Measurements from ENCODE around the gene RAMP1. TPM values are rescaled to one million over a fixed set of nuclear protein-coding genes. Genes with fewer than 3 reads are reported as not detected.

RAMP1 gene
- total and polyA plus RNA-seq, 2 experiments from 2014 or later, result 5.6 to 5.7 TPM

DNA sequence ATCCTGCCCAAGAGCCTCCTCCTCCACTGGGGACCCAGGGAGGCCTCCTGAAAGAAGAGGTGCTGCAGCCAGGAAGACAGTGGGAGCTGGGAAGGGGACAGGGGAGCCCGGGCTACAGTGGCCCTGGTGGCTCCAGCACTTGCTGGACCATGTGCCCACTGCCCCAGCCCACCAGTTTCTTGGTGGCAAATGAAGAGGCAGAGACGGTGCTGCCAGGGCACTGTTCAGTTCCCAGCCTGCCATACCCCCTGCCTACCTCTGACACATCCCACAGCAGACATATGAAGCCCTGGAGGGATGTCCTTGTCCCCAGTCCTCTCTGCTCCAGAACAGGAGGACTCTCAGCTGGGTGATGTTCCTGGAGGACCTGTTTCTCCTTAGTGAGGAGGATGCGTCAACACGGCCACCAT is 3.7 kb downstream of the RAMP1 start:
- Histone ChIP-seq H3K9me3 (ENCODE audit: low read depth) (no peaks in the 10 kb centered on the region), H3K4me1 (ENCODE audit: low read depth) (no peaks in the 10 kb centered on the region), H3K27ac (no peak overlapping the region), H3K27me3 (peaks cover 42% of the 10 kb centered on the region), H3K4me3 (no peak overlapping the region), H3K36me3 (no peaks in the 10 kb centered on the region)
- TF ChIP-seq, protein P1, sequence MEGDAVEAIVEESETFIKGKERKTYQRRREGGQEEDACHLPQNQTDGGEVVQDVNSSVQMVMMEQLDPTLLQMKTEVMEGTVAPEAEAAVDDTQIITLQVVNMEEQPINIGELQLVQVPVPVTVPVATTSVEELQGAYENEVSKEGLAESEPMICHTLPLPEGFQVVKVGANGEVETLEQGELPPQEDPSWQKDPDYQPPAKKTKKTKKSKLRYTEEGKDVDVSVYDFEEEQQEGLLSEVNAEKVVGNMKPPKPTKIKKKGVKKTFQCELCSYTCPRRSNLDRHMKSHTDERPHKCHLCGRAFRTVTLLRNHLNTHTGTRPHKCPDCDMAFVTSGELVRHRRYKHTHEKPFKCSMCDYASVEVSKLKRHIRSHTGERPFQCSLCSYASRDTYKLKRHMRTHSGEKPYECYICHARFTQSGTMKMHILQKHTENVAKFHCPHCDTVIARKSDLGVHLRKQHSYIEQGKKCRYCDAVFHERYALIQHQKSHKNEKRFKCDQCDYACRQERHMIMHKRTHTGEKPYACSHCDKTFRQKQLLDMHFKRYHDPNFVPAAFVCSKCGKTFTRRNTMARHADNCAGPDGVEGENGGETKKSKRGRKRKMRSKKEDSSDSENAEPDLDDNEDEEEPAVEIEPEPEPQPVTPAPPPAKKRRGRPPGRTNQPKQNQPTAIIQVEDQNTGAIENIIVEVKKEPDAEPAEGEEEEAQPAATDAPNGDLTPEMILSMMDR (IDR thresholded peaks at IDR 0.05; ENCODE audit: low read depth, low read length), result no peak
- DNase-seq (ENCODE audit: low read depth in 1 of 2, low spot score in 1 of 2), result no peak

DNA sequence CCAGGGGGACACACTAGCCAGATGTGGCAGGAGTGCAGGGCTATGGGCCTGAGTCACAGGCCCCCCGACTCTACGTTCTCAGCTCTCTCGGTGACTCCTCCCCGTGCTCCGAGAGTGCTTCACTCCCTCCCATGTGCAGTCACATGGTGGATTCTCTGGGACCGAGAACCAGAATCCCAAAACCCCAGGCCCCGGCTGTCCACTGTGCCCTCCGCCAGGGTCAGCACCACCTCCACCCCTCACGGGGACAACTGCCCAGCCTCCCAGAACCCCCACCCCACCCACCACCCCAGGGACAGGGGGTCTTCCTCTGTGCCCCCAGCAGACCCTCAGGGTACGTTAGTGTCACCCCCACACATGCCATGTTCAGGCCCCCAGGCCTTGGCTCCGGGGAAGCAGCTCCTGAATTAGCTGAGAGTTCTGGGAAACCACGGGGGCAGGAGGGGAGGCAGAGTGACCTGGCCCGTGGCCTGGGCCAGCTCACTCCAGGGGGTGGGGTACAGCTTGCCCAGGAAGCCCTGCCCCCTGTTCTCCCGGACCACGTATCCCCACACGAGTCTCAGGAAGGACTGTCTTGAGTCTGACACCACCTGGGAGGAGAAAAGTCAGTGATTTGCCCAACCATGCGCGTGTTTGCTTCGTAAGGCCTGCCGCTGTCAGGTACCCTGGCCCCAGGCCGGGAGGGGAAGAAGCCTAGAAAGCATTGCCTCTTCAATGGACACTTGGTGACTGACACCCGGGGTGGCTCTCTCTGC is 4.4 kb downstream of the RAMP1 start:
- peaks cover 38% of the 10 kb centered on the region for H3K27me3 ChIP-seq
- H3K4me3 ChIP-seq, result no peak overlapping the region

DNA sequence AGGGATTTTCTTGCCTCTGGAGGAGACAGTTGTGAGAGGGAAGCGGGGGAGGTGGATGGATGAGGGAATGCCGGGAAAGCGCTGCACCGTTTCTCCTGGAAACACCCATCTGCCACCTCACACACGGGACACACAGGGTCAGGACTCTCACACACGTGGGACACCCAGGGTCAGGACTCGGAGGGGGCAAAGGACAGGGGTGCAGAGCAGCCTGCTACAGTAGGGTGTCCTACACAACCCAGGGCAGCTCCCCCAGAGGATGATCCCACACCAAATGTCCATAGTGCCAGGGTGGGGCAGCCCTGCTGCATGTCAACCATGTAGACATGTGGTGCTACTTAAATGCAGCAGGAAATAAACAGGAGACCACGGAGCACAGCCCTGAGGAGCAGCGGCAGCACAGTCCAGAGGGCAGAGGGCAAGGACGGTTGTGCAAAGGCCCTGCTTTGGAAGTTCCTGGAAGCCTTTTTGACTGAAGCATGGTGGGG is 5.1 kb downstream of the RAMP1 start:
- no peak for DNase-seq (ENCODE audit: low read depth in 1 of 2, low spot score in 1 of 2)
- H3K36me3 ChIP-seq, result no peaks in the 10 kb centered on the region
- no peak overlapping the region for H3K27ac ChIP-seq
- no peak overlapping the region for H3K4me3 ChIP-seq
- H3K27me3 ChIP-seq, result peaks cover 31% of the 10 kb centered on the region
- no peaks in the 10 kb centered on the region for H3K4me1 ChIP-seq (ENCODE audit: low read depth)
- TF ChIP-seq, protein P1 (IDR thresholded peaks at IDR 0.05; ENCODE audit: low read depth, low read length), result no peak
- no peaks in the 10 kb centered on the region for H3K9me3 ChIP-seq (ENCODE audit: low read depth)

More for the DNA sequence above, 4.4 kb downstream of the RAMP1 start:
- DNase-seq (ENCODE audit: low read depth in 1 of 2, low spot score in 1 of 2), result no peak
- Histone ChIP-seq H3K9me3 (ENCODE audit: low read depth) (no peaks in the 10 kb centered on the region), H3K27ac (no peak overlapping the region), H3K36me3 (no peaks in the 10 kb centered on the region), H3K4me1 (ENCODE audit: low read depth) (no peaks in the 10 kb centered on the region)
- TF ChIP-seq, protein P1 (IDR thresholded peaks at IDR 0.05; ENCODE audit: low read depth, low read length), result no peak

DNA sequence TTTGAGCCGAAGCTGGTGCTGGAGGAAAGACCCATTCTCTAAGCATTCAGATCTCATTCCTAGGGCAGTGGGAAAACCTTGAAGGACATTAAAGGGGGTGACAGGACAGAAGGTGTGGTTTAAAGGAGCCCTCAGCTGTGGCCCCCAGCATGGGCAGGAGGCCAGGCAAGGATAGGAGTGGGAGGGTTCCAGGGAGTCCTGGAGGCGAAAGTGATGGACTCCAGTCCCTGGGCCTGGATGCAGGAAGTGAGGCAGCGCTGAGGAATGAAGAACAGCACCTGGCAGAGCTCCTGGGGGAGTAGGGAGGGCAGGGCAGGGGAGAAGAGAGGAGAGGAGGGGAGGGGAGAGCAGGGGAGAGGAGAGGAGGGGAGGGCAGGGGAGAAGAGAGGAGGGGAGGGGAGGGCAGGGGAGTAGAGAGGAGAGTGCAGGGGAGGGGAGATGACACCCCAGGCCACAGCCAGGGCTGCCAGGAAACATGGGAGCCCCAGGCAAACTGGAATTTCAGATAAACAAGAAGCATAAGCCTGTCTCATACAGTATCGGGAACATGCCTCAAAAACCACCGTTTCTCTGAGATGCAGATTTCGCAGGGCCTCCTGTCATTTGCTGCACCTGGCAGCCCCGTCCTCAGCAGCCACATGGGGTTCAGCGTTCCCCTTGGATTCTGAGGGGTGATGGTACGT is 5.7 kb downstream of the RAMP1 start:
- H3K36me3 ChIP-seq, result no peaks in the 10 kb centered on the region
- H3K27ac ChIP-seq, result no peak overlapping the region
- H3K9me3 ChIP-seq (ENCODE audit: low read depth), result no peaks in the 10 kb centered on the region
- H3K4me1 ChIP-seq (ENCODE audit: low read depth), result no peaks in the 10 kb centered on the region
- DNase-seq (ENCODE audit: low read depth in 1 of 2, low spot score in 1 of 2), result peak in 1 of 2 donors; percentile 84
- H3K4me3 ChIP-seq, result no peak overlapping the region
- TF ChIP-seq, protein P1 (IDR thresholded peaks at IDR 0.05; ENCODE audit: low read depth, low read length), result no peak
- peaks cover 25% of the 10 kb centered on the region for H3K27me3 ChIP-seq

DNA sequence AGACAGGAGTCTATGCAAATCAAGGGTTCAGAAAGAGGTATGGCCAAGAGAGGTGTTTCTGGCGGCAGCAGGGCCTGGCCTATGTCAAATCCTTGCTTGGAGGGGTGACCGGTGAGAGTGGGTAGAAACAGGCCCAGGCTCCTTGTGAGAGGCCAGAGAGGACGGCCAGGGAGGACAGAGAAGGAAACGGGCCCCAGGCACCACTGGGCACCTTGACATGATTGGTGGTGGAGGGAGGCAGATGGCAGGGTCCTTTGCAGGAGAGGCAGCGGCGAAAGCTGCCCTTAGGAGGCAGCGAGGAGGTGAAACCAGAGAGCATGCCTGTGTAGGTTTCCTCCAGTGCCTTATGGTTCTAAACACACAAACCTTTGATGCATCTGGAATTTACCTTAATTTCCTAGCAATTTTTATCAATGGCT is 6.2 kb downstream of the RAMP1 start:
- Histone ChIP-seq H3K9me3 (ENCODE audit: low read depth) (no peaks in the 10 kb centered on the region), H3K4me1 (ENCODE audit: low read depth) (no peaks in the 10 kb centered on the region), H3K36me3 (no peaks in the 10 kb centered on the region), H3K4me3 (no peak overlapping the region), H3K27me3 (peaks cover 20% of the 10 kb centered on the region), H3K27ac (no peak overlapping the region)
- peak in 1 of 2 donors; percentile 19 for DNase-seq (ENCODE audit: low read depth in 1 of 2, low spot score in 1 of 2)
- TF ChIP-seq, protein P1 (IDR thresholded peaks at IDR 0.05; ENCODE audit: low read depth, low read length), result peak; percentile 14

All from cardiac muscle cell (in vitro differentiated cells and primary cell).